OCI-LY7 (cell line): Measurements from ENCODE around the gene CEACAM6.

Source experiments
- EZH2phosphoT487 ChIP-seq: fragments of 200-600 bp; sonication (generic); IDR thresholded peaks from 2 replicates; pipeline ENCODE4 v1.6.1; 2018; ENCODE audit warnings: low read depth, borderline replicate concordance, mild to moderate bottlenecking, mixed run types, antibody characterized with exemption, low read length, moderate library complexity, mixed read lengths
- TF ChIP-seq, protein P1 (sequence below): fragments of 200-600 bp; sonication (generic); conservative IDR thresholded peaks from 2 replicates; pipeline ENCODE4 v1.5.1; 2014; ENCODE audit warnings: mild to moderate bottlenecking, antibody characterized with exemption, low read length, moderate library complexity, mixed read lengths

DNA sequence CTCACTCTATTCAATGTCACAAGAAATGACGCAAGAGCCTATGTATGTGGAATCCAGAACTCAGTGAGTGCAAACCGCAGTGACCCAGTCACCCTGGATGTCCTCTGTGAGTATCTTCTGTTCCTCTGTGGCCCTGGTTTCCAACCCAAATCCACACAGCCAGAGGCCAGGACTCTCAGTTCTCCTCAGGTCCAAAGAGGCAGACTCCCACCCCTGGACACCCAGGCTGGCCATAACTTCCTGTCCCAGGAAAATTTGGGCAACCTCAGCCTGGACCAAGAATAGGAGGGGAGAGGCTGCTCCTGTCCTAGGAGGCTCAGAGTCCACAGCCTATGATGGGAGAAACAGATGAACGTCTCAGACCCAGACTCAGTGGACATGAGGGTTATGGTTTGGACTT lies 35.2 kb upstream of the CEACAM6 start:
- TF ChIP-seq, protein P1, sequence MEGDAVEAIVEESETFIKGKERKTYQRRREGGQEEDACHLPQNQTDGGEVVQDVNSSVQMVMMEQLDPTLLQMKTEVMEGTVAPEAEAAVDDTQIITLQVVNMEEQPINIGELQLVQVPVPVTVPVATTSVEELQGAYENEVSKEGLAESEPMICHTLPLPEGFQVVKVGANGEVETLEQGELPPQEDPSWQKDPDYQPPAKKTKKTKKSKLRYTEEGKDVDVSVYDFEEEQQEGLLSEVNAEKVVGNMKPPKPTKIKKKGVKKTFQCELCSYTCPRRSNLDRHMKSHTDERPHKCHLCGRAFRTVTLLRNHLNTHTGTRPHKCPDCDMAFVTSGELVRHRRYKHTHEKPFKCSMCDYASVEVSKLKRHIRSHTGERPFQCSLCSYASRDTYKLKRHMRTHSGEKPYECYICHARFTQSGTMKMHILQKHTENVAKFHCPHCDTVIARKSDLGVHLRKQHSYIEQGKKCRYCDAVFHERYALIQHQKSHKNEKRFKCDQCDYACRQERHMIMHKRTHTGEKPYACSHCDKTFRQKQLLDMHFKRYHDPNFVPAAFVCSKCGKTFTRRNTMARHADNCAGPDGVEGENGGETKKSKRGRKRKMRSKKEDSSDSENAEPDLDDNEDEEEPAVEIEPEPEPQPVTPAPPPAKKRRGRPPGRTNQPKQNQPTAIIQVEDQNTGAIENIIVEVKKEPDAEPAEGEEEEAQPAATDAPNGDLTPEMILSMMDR: no peak
- no peak for TF ChIP-seq EZH2phosphoT487
